ENCODE measurements around the gene SYNDIG1. TPM values are rescaled to one million over a fixed set of nuclear protein-coding genes. Genes with fewer than 3 reads are reported as not detected.

Gene SYNDIG1
- total and polyA plus RNA-seq, 2 of the 4 experiments (the other 2 are of a cell fraction), result not detected

- no peaks in the 10 kb centered on the region for H3K79me1 ChIP-seq (ENCODE audit: low read depth in 1 of 2, low read length in 2 of 2)
- H3K23ac ChIP-seq (ENCODE audit: low read depth, low read length), result no peak overlapping the region
- H3K4me3 ChIP-seq (ENCODE audit: insufficient read depth, low read depth, low read length), result no peak overlapping the region
- no peak overlapping the region for H2AFZ ChIP-seq (replicated peaks; ENCODE audit: low read length, poor library complexity)
- in situ Hi-C loops (cut with MboI; ENCODE audit: low sequenced_read_pairs), result no loop called here
- no CpG with 5 or more reads among the region's 7 CpGs for WGBS, 2 experiments (ENCODE audit: extremely low coverage in 2 of 2, insufficient read length in 1 of 2)
- no peak overlapping the region for H3K18ac ChIP-seq (ENCODE audit: low read depth, low read length)
- no peaks in the 10 kb centered on the region for H3K9me3 ChIP-seq (ENCODE audit: control insufficient read depth, insufficient read depth, low read length)
- H3K27ac ChIP-seq (ENCODE audit: insufficient read depth, low read length), result no peak overlapping the region
- no peak overlapping the region for H3K56ac ChIP-seq (ENCODE audit: extremely low read depth, insufficient read depth, low read length)
- H3K36me3 ChIP-seq (ENCODE audit: control insufficient read depth, insufficient read depth, low read length), result no peaks in the 10 kb centered on the region
- no peak overlapping the region for H2AK5ac ChIP-seq (ENCODE audit: low read depth, low read length)
- H3K4me1 ChIP-seq (ENCODE audit: control insufficient read depth, insufficient read depth, low read length), result no peaks in the 10 kb centered on the region
- H4K91ac ChIP-seq (ENCODE audit: insufficient read depth, low read depth, low read length), result no peak overlapping the region
- ChIA-PET CTCF (no interaction called here), POLR2A (ENCODE audit: unreplicated experiment) (no interaction called here)
- no peak overlapping the region for H2BK5ac ChIP-seq (ENCODE audit: low read depth, low read length, poor library complexity, severe bottlenecking)
- ATAC-seq (ENCODE audit: low read depth) (no peak), DNase-seq (no peak)
- no peak overlapping the region for H4K5ac ChIP-seq (ENCODE audit: low read depth, low read length)
- dilution Hi-C loops (cut with HindIII; ENCODE audit: low sequenced_read_pairs, unreplicated experiment), result no loop called here
- no peak overlapping the region for H2AK9ac ChIP-seq (replicated peaks; ENCODE audit: low read depth, low read length, poor library complexity)
- no peak overlapping the region for H2BK20ac ChIP-seq (ENCODE audit: low read depth, low read length)
- H4K8ac ChIP-seq (ENCODE audit: low read depth in 2 of 2, low read length in 2 of 2), result no peak overlapping the region
- H3K14ac ChIP-seq (replicated peaks; ENCODE audit: low read depth, low read length), result no peak overlapping the region
- H4K20me1 ChIP-seq (ENCODE audit: insufficient read depth, low read length), result no peaks in the 10 kb centered on the region
- H3K9me1 ChIP-seq (ENCODE audit: insufficient read depth, low read length), result peaks cover 3% of the 10 kb centered on the region; the same call in 1 of the 2 replicates
- H3K27me3 ChIP-seq (ENCODE audit: control insufficient read depth, insufficient read depth, low read length), result no peaks in the 10 kb centered on the region
- H3K9ac ChIP-seq (ENCODE audit: low read depth, low read length), result no peak overlapping the region
- no peak overlapping the region for H3K4me2 ChIP-seq (ENCODE audit: low read depth, low read length)
- H2BK120ac ChIP-seq (ENCODE audit: low read depth, low read length), result no peak overlapping the region
- intact Hi-C loops (cut with micrococcal nuclease), result no loop called here
- no TSS peak for BruUV-seq (replicated peaks)
- TF ChIP-seq NFE2L2 (IDR thresholded peaks at IDR 0.05; ENCODE audit: low read depth, low read length) (no peak), MAZ (IDR thresholded peaks at IDR 0.05; ENCODE audit: borderline replicate concordance, low read depth, low read length) (no peak), POLR2A (IDR thresholded peaks at IDR 0.05; ENCODE audit: low read depth, low read length) (no peak), USF2 (IDR thresholded peaks at IDR 0.05; ENCODE audit: low read depth, low read length) (no peak), CTCF (conservative IDR thresholded peaks at IDR 0.05; ENCODE audit: low read depth, low read length) (no peak), MXI1 (IDR thresholded peaks at IDR 0.05; ENCODE audit: borderline replicate concordance, low read depth, low read length) (no peak), CEBPB (IDR thresholded peaks at IDR 0.05; ENCODE audit: low read depth, low read length) (no peak), CHD1 (IDR thresholded peaks at IDR 0.05; ENCODE audit: low read depth, low read length) (no peak), SMC3 (IDR thresholded peaks at IDR 0.05; ENCODE audit: low read depth, low read length) (no peak)
- H2BK15ac ChIP-seq (ENCODE audit: low read depth, low read length), result no peak overlapping the region
- no peak overlapping the region for H3K4ac ChIP-seq (ENCODE audit: low read depth, low read length)
These were observed 25.1 kb downstream of the SYNDIG1 start for GRCh38 chr20:24494460-24494920.

Measured in IMR-90 (cell line).